GM12801 (cell line): ENCODE measurements around the gene FMN1.

ENCODE experiments used
- CTCF ChIP-seq: IDR thresholded peaks from one replicate; pipeline ENCODE4 v1.5.1; 2011; ENCODE audit warnings: control low read depth; ENCODE audit not compliant: insufficient read length; ENCODE audit errors: extremely low read depth

The FMN1 gene

GRCh38 chr15:32717426-32718226 lies 476.9 kb downstream of the FMN1 start, which contains the start of gene GREM1:
GREM1 (plus strand) TSS chr15:32718004; CDS start chr15:32730691, 12,687 bp downstream.
- no peak for TF ChIP-seq CTCF

GRCh38 chr15:32716915-32717425 lies 477.5 kb downstream of the FMN1 start:
- TF ChIP-seq CTCF: no peak

GRCh38 chr15:32716216-32716914 lies 478.1 kb downstream of the FMN1 start:
- no peak for TF ChIP-seq CTCF
